OCI-LY1 (cell line): ENCODE measurements around the gene TBC1D2B.

ENCODE experiments used
- CTCF ChIP-seq: fragments of 200-600 bp; sonication (generic), shearing (Covaris generic); IDR thresholded peaks from 2 replicates; pipeline ENCODE4 v1.5.1; 2017; ENCODE audit warnings: mild to moderate bottlenecking, antibody characterized with exemption, low read length, moderate library complexity, mixed read lengths
- EZH2 ChIP-seq: fragments of 200-600 bp; sonication (generic), shearing (Covaris generic); IDR thresholded peaks from 2 replicates; pipeline ENCODE4 v1.8.0; 2017; ENCODE audit warnings: borderline replicate concordance, mixed run types, mild to moderate bottlenecking, antibody characterized with exemption, low read length, moderate library complexity, mixed read lengths

GRCh38 chr15:77982127-77982490 lies 95.4 kb downstream of the TBC1D2B start:
- TF ChIP-seq CTCF (no peak), EZH2 (no peak)
